GM18499 (cell line): ENCODE measurements around the gene CELSR1.

Experiments used
- ATAC-seq: cut with Tn5 transposase; IDR thresholded peaks from one replicate; pipeline ENCODE4 v1.9.1; 2021; ENCODE audit warnings: moderate number of reproducible peaks; ENCODE audit not compliant: insufficient read depth, unreplicated experiment

Gene CELSR1

GRCh38 chr22:46358766-46359165 lies 178.7 kb downstream of the CELSR1 start:
- ATAC-seq, result no peak

GRCh38 chr22:46357711-46358520 lies 179.5 kb downstream of the CELSR1 start:
- no peak for ATAC-seq

- ATAC-seq, result no peak
Observed at GRCh38 chr22:46356496-46357480, 180.6 kb downstream of the CELSR1 start.

DNA sequence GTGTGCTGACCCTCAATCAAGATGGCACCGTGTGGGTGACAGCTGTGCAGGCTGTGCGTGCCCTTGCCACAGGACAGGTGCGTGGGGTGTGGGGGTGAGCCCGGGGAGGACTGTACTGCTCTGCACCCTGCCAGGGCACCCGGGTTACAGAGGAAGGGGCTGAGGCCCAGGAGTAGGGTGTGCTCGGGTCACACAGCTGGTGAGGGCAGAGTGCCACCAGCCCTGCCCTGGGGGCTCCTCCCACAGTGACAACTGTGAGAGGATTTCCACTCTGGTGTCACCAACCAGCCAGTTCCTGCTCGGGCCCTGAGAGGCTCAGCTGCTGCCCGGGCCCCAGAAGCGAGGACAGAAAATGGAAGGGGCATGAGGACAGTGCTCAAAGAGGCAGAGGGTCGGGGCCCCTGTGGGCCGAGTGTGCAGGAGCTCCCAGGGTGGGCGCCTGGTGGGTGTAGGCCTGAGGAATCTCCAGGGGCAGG lies 181.4 kb downstream of the CELSR1 start:
- no peak for ATAC-seq

GRCh38 chr22:46355369-46355995 lies 181.9 kb downstream of the CELSR1 start:
- ATAC-seq, result no peak

GRCh38 chr22:46354993-46355305 lies 182.5 kb downstream of the CELSR1 start:
- no peak for ATAC-seq

GRCh38 chr22:46354176-46354992 lies 183.0 kb downstream of the CELSR1 start:
- ATAC-seq, result no peak

- no peak for ATAC-seq
Observed at GRCh38 chr22:46353483-46354105, 183.8 kb downstream of the CELSR1 start.

DNA sequence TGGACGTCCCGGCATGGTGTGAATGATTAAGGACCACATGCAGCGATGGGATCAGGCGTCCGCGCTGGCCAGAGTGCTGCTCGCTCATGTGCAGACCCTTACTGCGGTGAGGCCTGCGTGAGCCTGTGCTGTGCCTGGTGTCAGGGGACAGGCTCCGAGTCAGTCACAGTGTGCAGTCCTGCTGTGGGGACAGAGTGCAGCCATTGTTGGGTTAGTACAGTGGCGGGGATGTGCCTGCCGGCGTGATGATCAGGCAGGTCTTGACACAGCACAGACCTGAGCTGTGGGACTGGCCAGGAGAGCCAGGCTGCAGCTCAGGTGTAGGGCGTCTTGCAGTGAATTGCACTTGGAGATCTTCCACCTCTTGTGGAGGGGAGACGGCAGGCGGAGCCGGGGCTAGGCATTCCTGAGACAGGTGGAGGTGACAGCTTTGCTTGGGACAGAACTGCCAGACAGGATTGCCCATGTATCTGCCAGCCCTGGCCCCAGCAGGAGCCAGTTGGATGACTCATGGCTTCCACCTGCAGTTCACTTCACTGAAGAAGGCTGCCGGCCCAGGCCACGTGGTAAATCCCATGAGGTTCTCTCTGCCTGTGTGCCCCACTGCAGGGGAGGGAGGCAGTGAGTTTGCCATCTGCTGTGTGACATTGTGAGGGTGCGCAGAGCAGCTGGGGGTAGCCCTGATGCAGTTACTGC lies 184.6 kb downstream of the CELSR1 start:
- no peak for ATAC-seq

DNA sequence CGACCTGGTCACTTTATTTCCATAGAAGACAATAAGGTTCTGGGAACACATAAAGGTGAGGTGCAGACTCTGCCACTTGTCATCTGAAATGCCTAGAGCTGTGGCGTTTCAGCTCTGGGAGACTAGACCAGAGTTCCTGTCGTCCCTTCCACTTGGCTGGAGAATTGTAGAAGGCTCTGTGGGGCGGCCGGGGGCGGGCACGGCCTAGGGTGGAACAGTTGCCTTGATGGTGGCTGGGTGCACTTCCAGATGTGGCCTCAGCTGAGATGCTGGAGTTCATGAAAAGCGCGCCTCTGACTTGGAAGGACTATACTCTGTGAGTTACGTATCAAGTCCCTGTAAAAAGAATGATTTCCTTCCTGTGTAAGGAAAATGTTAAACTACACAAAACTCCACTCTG lies 185.1 kb downstream of the CELSR1 start:
- no peak for ATAC-seq

GRCh38 chr22:46351767-46352166 lies 185.7 kb downstream of the CELSR1 start:
- no peak for ATAC-seq

DNA sequence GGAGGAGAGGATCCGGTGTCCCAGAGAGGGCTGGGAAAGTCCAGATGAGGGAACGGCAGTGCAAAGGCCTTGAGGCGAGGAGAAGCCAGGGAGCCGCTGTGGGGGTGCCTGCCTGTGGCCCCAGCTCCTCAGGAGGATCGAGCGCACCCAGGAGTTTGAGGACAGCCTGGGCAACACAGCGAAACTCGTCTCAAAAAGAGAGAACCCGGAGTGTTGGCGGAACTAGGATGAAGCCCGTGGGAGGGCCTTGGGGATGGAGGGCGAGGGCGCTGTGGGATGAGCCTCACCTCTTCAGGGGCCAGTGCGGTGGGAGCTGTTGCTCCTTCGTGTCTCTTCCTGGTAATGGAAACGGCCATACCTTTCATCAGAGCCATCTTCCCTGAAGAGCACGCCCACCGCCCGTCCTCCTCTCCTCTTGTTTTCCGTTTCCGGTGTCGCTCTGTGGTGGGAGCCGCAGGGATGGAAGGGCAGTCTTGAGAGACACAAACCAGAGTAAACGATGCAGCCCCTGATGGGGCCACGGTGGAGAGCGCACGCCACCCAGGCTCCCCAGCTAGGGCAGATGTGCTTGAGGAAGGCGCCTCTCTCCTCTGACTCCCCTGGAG lies 186.2 kb downstream of the CELSR1 start:
- no peak for ATAC-seq

- ATAC-seq, result no peak
Observed at GRCh38 chr22:46350646-46351045, 186.8 kb downstream of the CELSR1 start.

DNA sequence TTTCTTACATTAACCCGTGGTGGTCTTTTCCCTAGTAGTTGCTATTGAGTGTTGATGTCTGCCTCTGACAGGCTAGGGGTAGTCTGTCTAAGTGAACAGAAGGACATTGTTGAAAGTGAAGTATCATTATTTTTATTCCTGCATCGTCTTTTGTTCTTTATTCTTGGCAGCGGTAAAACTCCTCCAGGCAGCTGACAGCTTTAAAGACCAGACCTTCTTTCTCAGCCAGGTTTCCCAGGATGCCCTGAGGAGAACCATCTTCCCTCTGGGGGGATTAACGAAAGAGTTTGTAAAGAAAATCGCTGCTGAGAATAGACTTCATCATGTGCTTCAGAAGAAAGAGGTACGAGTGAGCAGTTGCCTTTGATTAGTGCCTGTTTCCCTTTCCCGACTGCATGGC lies 187.3 kb downstream of the CELSR1 start:
- no peak for ATAC-seq

GRCh38 chr22:46349681-46350080 lies 187.7 kb downstream of the CELSR1 start:
- ATAC-seq, result no peak

DNA sequence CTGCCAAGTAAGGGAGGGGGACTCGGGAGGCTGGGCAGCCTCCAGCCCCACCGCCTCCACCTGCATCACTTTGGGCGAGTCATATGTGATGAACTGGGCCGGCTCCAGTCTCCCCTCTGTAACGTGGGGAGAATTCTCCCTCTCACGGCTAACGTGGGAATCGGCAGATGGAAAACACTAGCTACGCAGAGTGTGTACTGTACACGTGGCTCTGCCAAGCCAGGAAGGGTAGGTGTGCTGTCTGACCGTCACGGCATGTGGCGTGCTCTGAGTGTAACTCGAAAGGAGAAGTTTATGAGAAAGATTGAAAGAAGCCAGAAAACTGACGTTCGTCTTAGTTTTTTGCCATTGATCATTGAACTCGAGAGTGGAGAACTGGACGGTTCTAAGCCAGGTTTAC lies 188.2 kb downstream of the CELSR1 start:
- ATAC-seq, result no peak

DNA sequence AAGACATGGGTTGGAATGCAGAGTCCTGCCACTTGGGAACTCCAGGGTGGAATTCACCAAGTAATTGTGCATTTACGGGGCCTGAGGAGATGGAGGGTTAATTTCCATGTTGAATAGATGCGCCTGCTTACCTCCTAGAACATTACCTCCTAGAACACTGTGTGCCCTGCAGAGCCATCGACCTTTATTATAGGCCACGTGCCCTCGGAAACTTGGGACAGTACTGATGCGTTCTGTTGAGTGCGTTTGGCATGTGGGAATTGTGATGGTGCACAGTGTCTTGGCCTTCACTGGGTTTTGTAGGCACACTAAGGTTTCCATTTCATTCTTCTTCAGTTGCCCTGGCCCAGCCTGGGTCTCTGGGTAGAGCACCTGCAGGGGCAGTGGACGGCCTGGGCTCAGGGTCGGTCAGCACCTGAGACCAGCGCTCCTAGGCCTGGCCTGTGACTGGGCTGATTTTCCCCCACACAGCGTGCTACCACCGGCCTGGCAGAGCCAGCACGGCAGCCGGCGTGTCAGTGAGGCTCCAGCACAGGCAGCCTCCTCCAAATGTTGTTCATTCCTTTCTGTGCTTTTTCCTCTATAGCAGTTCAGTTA lies 189.2 kb downstream of the CELSR1 start:
- no peak for ATAC-seq

DNA sequence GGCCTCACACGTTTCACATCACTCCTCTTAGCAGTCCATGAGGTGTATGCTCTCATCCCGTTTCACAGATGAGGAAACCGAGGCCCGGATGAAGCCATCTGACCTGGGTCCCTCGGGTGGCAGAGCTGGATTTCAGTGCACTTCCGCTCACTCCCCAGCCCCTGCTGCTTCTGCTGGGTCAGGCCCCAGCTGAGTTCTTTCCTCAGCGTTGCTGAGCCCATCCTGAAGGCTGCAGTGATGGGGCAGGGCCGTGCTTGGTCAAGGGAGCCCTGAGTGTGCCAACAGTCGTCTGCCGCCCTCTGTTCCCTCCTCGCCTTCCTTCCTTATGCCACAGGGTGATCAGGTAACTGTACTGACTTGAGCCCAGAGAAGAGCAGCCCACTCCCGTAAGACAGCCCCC lies 189.8 kb downstream of the CELSR1 start:
- no peak for ATAC-seq
